ENCODE results near the gene CRYBA2.
A peak's percentile ranks its signal among the peaks of the same experiment; 100 is the strongest.

CRYBA2 gene

GRCh38 chr2:218981390-218981880 lies 11.8 kb downstream of the CRYBA2 start:
- DNase-seq: no peak

DNA sequence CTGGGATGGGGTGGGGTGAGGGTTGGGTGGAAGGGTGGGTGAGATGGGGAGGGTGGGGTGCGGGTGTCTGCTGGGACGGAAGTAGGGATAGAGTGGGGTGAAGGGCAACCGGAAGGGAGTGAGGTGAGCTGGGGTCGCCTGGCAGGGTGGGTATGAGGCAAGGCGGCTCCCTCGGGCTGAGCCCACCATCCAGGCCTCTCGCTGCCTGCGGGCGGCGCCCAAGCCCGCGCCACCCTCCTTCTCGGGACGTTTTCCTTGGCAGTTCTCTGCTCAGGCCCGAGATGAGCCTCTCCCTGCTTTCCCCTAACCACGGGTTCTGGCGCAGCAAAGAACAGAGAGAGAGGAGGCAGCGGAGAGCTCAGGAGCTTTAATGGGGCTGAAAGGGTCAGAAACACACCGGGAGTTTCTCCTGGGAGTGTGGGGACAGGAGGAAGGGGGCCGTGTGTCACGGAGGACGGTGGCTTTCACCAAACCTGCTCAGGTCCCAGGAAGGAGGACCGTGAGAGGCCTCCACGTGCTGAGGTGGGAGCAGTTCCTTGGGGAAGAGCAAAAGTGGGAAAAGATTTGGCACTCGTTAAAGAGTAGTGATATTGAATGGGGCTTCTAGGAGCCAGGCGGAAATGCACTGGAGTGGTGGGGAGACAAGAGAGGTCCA lies 12.4 kb downstream of the CRYBA2 start:
- no peak for DNase-seq

- DNase-seq: peak; percentile 84
These were observed 13.1 kb downstream of the CRYBA2 start for GRCh38 chr2:218979846-218980734.

DNA sequence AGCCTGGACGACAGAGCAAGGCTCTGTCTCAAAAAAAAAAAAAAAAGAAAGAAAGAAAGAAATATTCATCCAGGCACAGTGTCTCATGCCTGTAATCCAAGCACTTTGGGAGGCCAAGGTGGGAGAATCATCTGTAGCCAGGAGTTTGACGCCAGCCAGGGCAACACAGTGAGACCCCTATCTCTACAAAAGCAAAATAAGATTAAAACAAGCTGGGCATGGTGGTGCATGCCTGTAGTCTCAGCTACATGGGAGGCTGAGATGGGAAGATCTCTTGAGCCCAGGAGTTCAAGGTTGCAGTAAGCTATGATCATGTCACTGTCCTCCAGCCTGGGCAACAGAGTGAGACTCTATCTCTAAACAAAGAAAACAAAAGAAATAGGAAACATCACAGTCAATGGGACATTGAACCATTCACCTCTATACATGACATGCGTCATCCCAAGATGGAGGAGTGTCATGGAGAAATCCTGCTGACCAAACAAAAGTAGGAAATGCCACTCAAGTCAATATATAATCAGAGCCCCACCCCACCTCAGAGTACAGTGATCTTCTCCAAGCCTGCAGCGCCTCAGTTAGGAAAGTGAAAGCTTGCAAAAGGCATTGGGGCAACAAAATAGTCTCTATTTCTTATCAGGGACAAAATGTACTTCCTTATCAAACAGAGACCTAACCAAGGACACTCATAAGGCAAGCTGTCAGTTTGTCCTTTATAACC lies 18.0 kb downstream of the CRYBA2 start:
- no peak for DNase-seq

DNA sequence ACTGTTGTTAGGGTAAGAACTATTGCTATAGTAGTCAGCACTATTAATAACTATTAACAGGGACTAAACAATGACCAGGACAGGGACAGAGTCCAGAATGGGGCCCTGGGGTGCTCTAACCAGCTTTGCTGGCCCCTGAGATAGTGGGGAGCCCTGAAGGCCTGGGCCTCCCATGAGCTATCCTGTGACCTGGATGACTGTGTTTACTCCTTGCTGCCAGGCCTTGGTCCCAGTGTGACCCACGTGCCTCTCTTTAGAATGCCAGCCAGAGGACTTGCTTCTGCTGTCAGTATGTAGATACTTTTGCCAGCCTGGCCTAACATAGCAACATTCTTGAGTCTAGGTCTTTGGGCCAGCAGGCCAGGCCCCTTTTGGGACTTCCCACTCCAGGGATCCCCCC lies 22.3 kb downstream of the CRYBA2 start:
- no peak for DNase-seq

DNA sequence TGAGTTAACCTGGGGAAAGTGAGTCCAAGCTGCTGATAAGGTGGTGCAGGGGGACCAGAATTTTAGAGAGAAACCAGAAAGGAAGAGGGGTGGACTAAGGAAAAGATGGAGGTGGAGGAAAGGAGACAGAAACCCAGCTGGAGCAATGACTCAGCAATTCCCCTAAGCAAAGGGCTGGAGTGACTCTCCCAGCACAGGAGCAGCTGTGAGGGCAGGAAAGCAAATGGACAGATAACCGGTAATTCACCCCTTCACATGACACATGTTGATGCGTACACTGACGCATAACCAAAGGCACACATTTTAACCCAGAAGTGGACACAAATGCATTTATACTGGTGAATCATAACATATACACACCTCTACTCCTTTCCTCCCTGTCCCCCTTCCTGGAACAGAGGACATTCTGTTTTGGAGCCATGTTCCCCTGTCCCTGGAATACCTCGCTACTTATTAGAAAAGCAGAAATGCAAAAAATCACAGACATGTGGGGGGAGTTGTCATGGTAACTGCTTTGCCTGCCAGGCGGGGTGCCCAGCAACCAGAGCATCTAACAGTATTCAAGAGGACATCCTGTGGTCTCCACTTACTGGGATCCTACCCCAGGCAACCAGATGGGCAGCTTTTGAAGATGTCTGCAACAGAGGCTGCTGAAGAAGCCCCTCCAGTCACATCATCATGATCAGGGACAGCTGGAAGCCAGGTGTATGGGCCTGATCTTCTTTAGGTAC lies 29.0 kb downstream of the CRYBA2 start:
- no peak for DNase-seq

DNA sequence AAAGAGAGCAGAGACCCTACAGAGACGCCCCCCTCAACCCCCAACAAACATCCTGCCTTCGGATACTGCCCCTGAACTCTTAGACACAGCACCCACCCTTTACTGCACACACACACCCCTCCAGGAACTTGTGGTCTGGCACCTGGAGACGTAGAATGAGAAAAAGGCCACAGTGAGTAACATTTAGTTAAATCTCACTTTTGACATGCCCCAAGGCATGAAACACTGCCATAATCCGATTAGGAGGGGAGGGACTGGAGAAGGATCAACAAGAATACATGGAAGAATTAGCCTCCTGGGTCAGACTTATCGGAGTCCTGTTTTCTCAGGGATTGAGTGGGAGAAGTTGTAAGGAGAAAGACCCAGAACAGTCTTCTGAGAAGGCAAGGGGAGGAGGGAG lies 29.6 kb downstream of the CRYBA2 start:
- DNase-seq: no peak

DNA sequence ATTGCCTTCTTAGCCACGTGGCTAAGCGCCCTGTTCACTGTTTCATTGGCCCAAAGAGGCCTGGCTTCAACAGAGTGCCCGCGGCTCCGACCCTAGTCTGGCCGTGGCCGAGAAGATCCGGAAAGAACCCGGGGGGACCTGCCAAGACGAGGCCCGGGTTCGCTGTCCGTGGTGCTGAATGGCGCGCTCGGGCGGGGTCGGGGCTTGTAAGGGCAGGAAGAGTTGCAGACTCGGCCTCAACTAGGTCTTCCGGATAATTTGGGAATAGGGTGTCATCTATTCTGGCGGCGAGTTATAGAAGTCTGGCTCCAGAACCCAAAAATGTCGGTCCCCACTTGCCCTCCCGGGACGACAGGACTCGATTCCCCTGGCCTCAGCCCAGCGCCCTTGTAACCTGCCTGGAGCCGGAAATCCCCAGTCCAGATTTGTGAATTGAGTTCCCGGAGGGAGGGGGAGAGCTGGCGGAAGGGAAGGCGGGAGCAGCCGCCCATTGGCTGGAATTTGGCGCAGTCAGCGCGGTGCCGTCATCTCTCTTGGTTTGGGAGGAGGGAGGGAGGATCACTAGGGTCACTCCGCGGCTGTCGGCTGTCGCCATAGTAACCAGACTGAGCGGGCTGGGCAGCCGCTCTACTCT lies 30.2 kb downstream of the CRYBA2 start:
- peak; percentile 53 for DNase-seq

DNA sequence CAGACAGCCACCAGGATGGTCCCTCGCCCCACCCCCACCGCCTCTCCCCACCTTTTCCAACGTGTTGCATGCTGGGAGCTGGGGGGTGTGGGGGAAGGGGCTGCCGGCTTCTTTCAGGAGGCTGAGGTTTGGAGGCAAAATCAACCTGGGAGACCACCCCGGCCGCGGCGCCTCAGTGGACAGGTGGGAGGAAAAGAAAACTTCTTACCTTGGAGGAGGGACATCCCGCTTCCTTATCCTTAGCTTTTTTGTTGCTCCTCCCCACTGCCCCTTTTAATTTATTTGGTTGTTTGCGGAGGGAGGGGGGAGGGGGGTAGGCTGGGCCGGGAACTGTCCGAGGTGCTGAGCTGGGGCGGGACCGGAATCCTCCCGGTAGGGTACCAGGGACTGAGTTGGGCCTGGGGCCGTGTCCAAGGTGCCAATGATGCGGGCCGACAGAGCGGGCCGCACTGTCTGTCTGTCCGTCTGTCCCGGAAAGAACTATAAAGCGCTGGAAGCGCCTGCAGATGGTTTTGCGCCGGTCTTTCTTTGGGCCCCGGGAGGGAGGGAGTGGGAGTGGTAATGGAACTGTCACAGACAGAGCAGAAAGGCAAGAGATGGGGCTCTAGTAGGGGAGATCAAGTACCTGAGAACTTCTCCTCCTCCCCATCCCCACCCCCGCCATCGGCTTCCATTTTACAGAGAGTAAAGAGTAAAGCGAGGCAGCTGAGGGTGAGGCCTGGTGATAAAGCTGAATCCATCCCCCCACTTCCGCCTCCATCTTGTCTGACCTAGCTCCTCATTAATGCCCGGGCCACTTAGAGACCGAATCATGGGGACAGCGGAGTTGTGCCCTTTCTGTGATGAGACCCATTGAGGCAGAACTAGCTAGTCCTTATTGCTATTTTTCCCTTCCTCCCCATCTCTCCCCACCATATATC lies 31.3 kb downstream of the CRYBA2 start:
- DNase-seq: no peak

GRCh38 chr2:218961229-218961628 lies 32.0 kb downstream of the CRYBA2 start:
- DNase-seq: no peak

DNA sequence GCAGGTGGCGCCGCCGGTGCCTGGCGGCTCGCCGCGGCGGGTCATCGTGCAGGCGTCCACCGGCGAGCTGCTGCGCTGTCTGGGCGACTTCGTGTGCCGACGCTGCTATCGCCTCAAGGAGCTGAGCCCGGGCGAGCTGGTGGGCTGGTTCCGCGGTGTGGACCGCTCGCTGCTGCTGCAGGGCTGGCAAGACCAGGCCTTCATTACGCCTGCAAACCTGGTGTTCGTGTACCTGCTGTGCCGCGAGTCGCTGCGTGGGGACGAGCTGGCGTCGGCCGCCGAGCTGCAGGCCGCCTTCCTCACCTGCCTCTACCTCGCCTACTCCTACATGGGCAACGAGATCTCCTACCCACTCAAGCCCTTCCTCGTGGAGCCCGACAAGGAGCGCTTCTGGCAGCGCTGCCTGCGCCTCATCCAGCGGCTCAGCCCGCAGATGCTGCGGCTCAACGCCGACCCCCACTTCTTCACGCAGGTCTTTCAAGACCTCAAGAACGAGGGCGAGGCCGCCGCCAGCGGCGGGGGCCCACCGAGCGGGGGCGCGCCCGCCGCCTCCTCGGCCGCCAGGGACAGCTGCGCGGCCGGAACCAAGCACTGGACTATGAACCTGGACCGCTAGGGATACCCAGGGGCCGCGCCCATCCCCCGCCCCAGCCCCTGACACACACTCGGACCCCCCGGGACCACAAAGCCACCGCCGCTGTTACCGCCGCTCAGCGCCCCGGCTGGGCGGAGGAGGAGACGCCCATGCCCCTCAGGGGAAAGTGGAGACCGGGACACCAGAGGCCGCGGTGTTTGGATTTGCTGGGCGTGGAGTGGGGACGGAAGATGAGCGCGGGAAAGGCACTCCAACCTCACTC lies 32.7 kb downstream of the CRYBA2 start:
- no peak for DNase-seq

DNA sequence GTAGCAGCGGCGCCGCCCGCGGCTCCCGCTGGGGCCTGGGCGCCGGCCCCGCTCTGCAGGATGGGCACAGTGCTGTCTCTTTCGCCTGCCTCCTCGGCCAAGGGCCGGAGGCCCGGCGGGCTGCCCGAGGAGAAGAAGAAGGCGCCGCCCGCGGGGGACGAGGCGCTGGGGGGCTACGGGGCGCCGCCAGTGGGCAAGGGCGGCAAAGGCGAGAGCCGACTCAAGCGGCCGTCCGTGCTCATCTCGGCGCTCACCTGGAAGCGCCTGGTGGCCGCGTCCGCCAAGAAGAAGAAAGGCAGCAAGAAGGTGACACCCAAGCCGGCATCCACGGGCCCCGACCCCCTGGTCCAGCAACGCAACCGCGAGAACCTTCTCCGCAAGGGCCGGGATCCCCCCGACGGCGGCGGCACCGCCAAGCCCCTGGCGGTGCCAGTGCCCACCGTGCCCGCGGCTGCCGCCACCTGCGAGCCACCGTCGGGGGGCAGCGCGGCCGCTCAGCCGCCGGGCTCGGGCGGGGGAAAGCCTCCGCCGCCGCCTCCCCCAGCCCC lies 33.4 kb downstream of the CRYBA2 start:
- DNase-seq: no peak

GRCh38 chr2:218959141-218959731 lies 34.0 kb downstream of the CRYBA2 start, which contains the start of gene CDK5R2:
Gene CDK5R2 (plus strand): TSS chr2:218959666. CDS start chr2:218959821, 155 bp downstream.
- peak; percentile 70 for DNase-seq

DNA sequence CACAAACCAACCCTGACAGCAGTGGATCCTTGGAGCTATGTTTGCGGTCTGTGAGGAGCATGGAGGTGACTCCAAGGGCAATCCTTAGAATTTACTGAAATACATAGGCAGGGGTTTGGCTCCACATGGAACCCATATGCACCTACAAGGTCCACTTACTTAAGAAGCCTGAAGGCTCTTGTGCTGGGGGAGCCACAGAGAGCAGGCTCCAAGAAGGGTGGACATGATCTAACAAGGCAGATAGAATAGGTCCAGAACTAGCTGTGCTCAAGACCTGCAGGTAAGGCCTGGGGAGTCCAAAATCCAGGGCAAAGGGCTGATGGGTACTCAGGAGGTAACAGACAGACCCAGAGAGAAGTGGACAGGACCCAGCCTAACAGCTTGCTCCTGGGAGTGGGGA lies 34.9 kb downstream of the CRYBA2 start:
- DNase-seq: no peak

GRCh38 chr2:218957671-218958070 lies 35.6 kb downstream of the CRYBA2 start:
- DNase-seq: no peak

DNA sequence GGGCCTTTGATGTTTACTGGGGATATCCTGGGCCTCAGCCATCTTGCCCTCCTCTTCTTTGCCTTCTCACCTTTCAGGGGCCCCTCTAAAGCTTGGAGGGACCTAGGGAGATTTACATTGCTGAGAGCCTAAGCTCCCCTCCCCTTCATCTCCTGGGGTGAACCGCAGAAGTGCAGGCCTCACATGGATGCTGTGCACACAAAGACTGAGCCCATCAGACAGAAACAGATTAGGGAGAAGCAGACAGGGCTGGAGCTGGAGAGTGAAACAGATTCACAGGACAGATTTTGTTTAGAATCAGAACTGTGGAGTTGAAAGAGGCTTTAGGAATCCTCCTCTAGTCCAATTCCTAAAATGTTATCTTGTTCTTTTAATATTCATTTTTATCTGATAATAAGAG lies 37.2 kb downstream of the CRYBA2 start:
- DNase-seq: no peak

- DNase-seq: no peak
These were observed 38.5 kb downstream of the CRYBA2 start for GRCh38 chr2:218954541-218955300.

DNA sequence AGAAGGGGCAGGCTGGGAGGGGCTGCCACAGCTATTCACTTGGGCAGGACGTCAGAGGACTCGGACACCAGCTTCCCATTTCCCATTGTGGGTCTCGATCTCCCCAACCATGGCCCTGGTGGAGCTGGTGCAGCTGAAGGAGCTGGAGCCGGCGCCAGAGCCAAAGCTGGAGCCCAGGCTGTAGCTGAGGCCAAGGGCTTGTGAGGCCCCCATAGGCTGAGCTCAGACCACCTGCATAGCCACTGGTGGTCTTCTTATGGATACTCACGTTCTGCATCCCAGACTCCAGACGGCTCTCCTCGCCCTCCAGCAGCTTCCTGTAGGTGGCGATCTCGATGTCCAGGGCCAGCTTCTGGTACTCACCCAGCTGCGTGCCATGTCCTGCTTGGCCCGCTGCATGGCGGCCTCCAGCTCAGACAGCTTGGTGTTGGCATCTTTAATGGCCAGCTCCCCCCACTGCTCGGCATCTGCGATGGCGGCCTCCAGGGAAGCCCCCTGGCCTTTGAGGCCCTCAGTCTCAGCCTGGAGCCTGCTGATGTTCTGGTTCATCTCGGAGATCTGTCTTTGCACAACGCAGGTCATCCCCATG lies 39.8 kb downstream of the CRYBA2 start:
- DNase-seq: no peak

Data from CD4-positive, alpha-beta T cell treated with Interleukin-10 for 1 hour (primary cell).